H1 (cell line): ENCODE data around the gene DUSP7. TPM values are rescaled to one million over a fixed set of nuclear protein-coding genes. Genes with fewer than 3 reads are reported as not detected.

Experiments used
- E2F6 ChIP-seq: IDR thresholded peaks from 2 replicates; pipeline ENCODE4 v1.6.1; 2012; ENCODE audit warnings: inconsistent platforms
- JUN ChIP-seq: IDR thresholded peaks from 2 replicates; pipeline ENCODE4 v1.6.1; 2011; ENCODE audit warnings: low read depth, mild to moderate bottlenecking, improper control_type of control experiment, low read length
- RXRA ChIP-seq: IDR thresholded peaks from 2 replicates; pipeline ENCODE4 v1.6.1; 2011; ENCODE audit warnings: low read depth, mild to moderate bottlenecking, low read length, moderate library complexity; ENCODE audit not compliant: insufficient read depth
- TAF1 ChIP-seq: IDR thresholded peaks from 2 replicates; pipeline ENCODE4 v1.6.1; 2011; ENCODE audit warnings: mild to moderate bottlenecking, low read depth, low read length
- TCF12 ChIP-seq: IDR thresholded peaks from 2 replicates; pipeline ENCODE4 v1.6.1; 2011; ENCODE audit warnings: low read depth, mild to moderate bottlenecking, low read length
- polyA plus RNA-seq, 7 experiments: library from polyadenylated mRNA; depleted of rRNA in 3 of 7; stranded (reverse) in 5 of 7; unstranded in 2 of 7; fragments of >200 nt in 5 of 7; fragments of 200-250 nt in 2 of 7; gene quantifications; 1 replicate in 5 of 7; 2 replicates in 1 of 7; 4 replicates in 1 of 7; pipeline versions ENCODE4 v1.2.1 to v1.2.3, GENCODE V29; 2011 to 2013; ENCODE audit warnings: missing spikeins in 2 of 7, mixed read lengths in 2 of 7
- total RNA-seq: library from RNA; stranded (reverse); fragmentation: NEBNext Ultra II Directional; extraction: Animal tissue kit (Norgen Biotek cat#: 25700); gene quantifications from 2 replicates; pipeline ENCODE4 v1.2.1, GENCODE V29; 2021

DUSP7 gene
- total and polyA plus RNA-seq, 2 of the 8 experiments (the other 6 are each of a cell fraction or from before 2014, with no cell fraction given), result 19.4 to 24.9 TPM

- no peak for TF ChIP-seq JUN
- TF ChIP-seq TCF12, result no peak
- no peak for TF ChIP-seq E2F6
- no peak for TF ChIP-seq RXRA
- no peak for TF ChIP-seq TAF1
Measured at GRCh38 chr3:52023860-52024764, 32.3 kb downstream of the DUSP7 start (continued).
